ENCODE results near the gene ATP9A. TPM values are rescaled to one million over a fixed set of nuclear protein-coding genes. Genes with fewer than 3 reads are reported as not detected.

Gene ATP9A
- total RNA-seq, 2 donors from 2014 or later = 19.5 to 23.4 TPM

- Histone ChIP-seq H3K4me3 (no peak overlapping the region), H3K36me3 (no peaks in the 10 kb centered on the region), H3K9me3 (no peaks in the 10 kb centered on the region), H3K27ac (no peak overlapping the region), H3K4me1 (no peaks in the 10 kb centered on the region), H3K27me3 (no peaks in the 10 kb centered on the region)
- no peak for TF ChIP-seq CTCF (IDR thresholded peaks at IDR 0.05)
- DNase-seq (ENCODE audit: low spot score) = no peak
These were observed 56.8 kb downstream of the ATP9A start for GRCh38 chr20:51711426-51711825.

GRCh38 chr20:51710361-51710894 is 57.8 kb downstream of the ATP9A start:
- Histone ChIP-seq H3K4me3 (no peak overlapping the region), H3K36me3 (no peaks in the 10 kb centered on the region), H3K27me3 (no peaks in the 10 kb centered on the region), H3K4me1 (no peaks in the 10 kb centered on the region), H3K9me3 (no peaks in the 10 kb centered on the region), H3K27ac (no peak overlapping the region)
- no peak for DNase-seq (ENCODE audit: low spot score)
- TF ChIP-seq CTCF (IDR thresholded peaks at IDR 0.05) = no peak

GRCh38 chr20:51705400-51705799 is 62.8 kb downstream of the ATP9A start:
- no peak for DNase-seq (ENCODE audit: low spot score)
- no peak for TF ChIP-seq CTCF (IDR thresholded peaks at IDR 0.05)
- Histone ChIP-seq H3K4me1 (no peaks in the 10 kb centered on the region), H3K9me3 (no peaks in the 10 kb centered on the region), H3K36me3 (no peaks in the 10 kb centered on the region), H3K27me3 (no peaks in the 10 kb centered on the region), H3K27ac (no peak overlapping the region), H3K4me3 (no peak overlapping the region)

GRCh38 chr20:51703400-51704287 is 64.5 kb downstream of the ATP9A start:
- no peak overlapping the region for H3K27ac ChIP-seq
- no peaks in the 10 kb centered on the region for H3K9me3 ChIP-seq
- H3K36me3 ChIP-seq = no peaks in the 10 kb centered on the region
- TF ChIP-seq CTCF (IDR thresholded peaks at IDR 0.05) = no peak
- H3K27me3 ChIP-seq = no peaks in the 10 kb centered on the region
- no peak for DNase-seq (ENCODE audit: low spot score)
- H3K4me1 ChIP-seq = no peaks in the 10 kb centered on the region
- no peak overlapping the region for H3K4me3 ChIP-seq

- H3K4me1 ChIP-seq = no peaks in the 10 kb centered on the region
- no peaks in the 10 kb centered on the region for H3K9me3 ChIP-seq
- no peak for TF ChIP-seq CTCF (IDR thresholded peaks at IDR 0.05)
- no peaks in the 10 kb centered on the region for H3K36me3 ChIP-seq
- no peak for DNase-seq (ENCODE audit: low spot score)
- H3K4me3 ChIP-seq = no peak overlapping the region
- no peaks in the 10 kb centered on the region for H3K27me3 ChIP-seq
- no peak overlapping the region for H3K27ac ChIP-seq
These were observed 65.6 kb downstream of the ATP9A start for GRCh38 chr20:51702556-51702955.

Data from right atrium auricular region (tissue), 2 donors.